GM21515 (cell line): Measurements from ENCODE around the gene TMEM59.

Experiments used
- ATAC-seq: cut with Tn5 transposase; IDR thresholded peaks from one replicate; pipeline ENCODE4 v1.9.1; 2021; ENCODE audit not compliant: unreplicated experiment

TMEM59 gene

GRCh38 chr1:53986458-53986857 lies 66.5 kb downstream of the TMEM59 start:
- ATAC-seq, result no peak

- ATAC-seq, result no peak
Observed at GRCh38 chr1:53984726-53985125, 68.3 kb downstream of the TMEM59 start.

- ATAC-seq, result no peak
Observed at GRCh38 chr1:53982763-53983104, 70.3 kb downstream of the TMEM59 start.

GRCh38 chr1:53982034-53982762 lies 70.8 kb downstream of the TMEM59 start:
- no peak for ATAC-seq

GRCh38 chr1:53981220-53981619 lies 71.8 kb downstream of the TMEM59 start:
- ATAC-seq, result no peak

- no peak for ATAC-seq
Observed at GRCh38 chr1:53979712-53980450, 73.1 kb downstream of the TMEM59 start.
